Gastrocnemius medialis (tissue), 4 donors: ENCODE results near the gene MAGEB17. TPM values are rescaled to one million over a fixed set of nuclear protein-coding genes. Genes with fewer than 3 reads are reported as not detected.
"Not testable (repeated sequence)": the region's sequence is repeated elsewhere in the genome, so short reads cannot be mapped to it uniquely, and the experiment has no call there.

ENCODE experiments used
- ATAC-seq, 2 donors: fragments of 150-250 bp; one replicate each; pipeline ENCODE4 v1.9.1; 2016
- DNase-seq, 2 donors: peaks; one replicate each; pipeline ENCODE4 v3.0.0-alpha.2; 2019
- H3K27ac ChIP-seq, 4 donors: fragments of 200-600 bp; sonication (generic); 1 replicate in 1 of 4; 2 replicates in 3 of 4; pipeline ENCODE4 v1.5.1; 2016 to 2018; ENCODE audit warnings: mild to moderate bottlenecking in 2 of 4, moderate library complexity in 1 of 4
- H3K27me3 ChIP-seq, 3 donors: fragments of 200-600 bp; sonication (generic) in 2 of 3; 1 replicate in 1 of 3; 2 replicates in 2 of 3; pipeline versions ENCODE4 v1.5.1 to v1.6.0; 2016 to 2019; ENCODE audit warnings: mild to moderate bottlenecking in 1 of 3, moderate library complexity in 1 of 3
- H3K36me3 ChIP-seq, 2 donors: fragments of 200-600 bp; sonication (generic) in 1 of 2; one replicate each; pipeline ENCODE4 v1.5.1; 2017 to 2018
- H3K4me1 ChIP-seq, 2 donors: fragments of 200-600 bp; sonication (generic) in 1 of 2; one replicate each; pipeline ENCODE4 v1.5.1; 2016 to 2017; ENCODE audit warnings: mild to moderate bottlenecking in 2 of 2
- H3K4me3 ChIP-seq, 4 donors: fragments of 200-600 bp; sonication (generic) in 3 of 4; 1 replicate in 1 of 4; 2 replicates in 3 of 4; pipeline ENCODE4 v1.5.1; 2016 to 2019; ENCODE audit warnings: mild to moderate bottlenecking in 2 of 4
- H3K9me3 ChIP-seq, 3 donors: fragments of 200-600 bp; sonication (generic) in 2 of 3; 1 replicate in 1 of 3; 2 replicates in 2 of 3; pipeline ENCODE4 v1.5.1; 2016 to 2019
- CTCF ChIP-seq, 5 experiments: fragments of 450-650 bp in 3 of 5; fragments of 200-600 bp in 2 of 5; sonication (generic) in 2 of 5; IDR thresholded peaks in 4 of 5; conservative IDR thresholded peaks in 1 of 5; 1 replicate in 4 of 5; 2 replicates in 1 of 5; pipeline ENCODE4 v1.5.1; 2016 to 2019; ENCODE audit warnings: antibody characterized with exemption in 5 of 5, mild to moderate bottlenecking in 3 of 5, moderate library complexity in 3 of 5
- POLR2A ChIP-seq, 2 donors: fragments of 450-650 bp; IDR thresholded peaks; one replicate each; pipeline ENCODE4 v1.6.1; 2017; ENCODE audit warnings: antibody characterized with exemption in 2 of 2, mild to moderate bottlenecking in 2 of 2, moderate library complexity in 2 of 2
- in situ Hi-C, 4 donors: fragments of 200-750 bp; cut with MboI; loops; one replicate each; pipeline versions ENCODE4 v1.15.0 to v1.8.0; 2017; ENCODE audit warnings: low sequenced_read_pairs in 4 of 4
- intact Hi-C: fragments of 100-400 bp; cut with DNase I; formaldehyde crosslinking; loops from one replicate; pipeline ENCODE4 v1.15.1; 2023; ENCODE audit warnings: low total_unique reads
- total RNA-seq, 4 donors: library from RNA; depleted of rRNA; stranded (reverse); fragments of >200 nt; gene quantifications; one replicate each; pipeline versions ENCODE4 v1.1.0 to v1.2.3, GENCODE V29; 2016

MAGEB17 gene
- total RNA-seq, 4 donors from 2014 or later = not detected

- no peak for DNase-seq
- Histone ChIP-seq H3K4me1 (no peaks in the 10 kb centered on the region), H3K27me3 (no peaks in the 10 kb centered on the region), H3K4me3 (no peak overlapping the region), H3K27ac (no peak overlapping the region), H3K9me3 (no peaks in the 10 kb centered on the region), H3K36me3 (no peaks in the 10 kb centered on the region)
- intact Hi-C loops = no loop called here
- in situ Hi-C loops = no loop called here
- TF ChIP-seq POLR2A (IDR thresholded peaks at IDR 0.05) (no peak), CTCF (IDR thresholded peaks at IDR 0.05 in 4 of 5, conservative IDR thresholded peaks at IDR 0.05 in 1 of 5) (no peak)
- ATAC-seq = no peak
Observed at GRCh38 chrX:16145656-16146055, 21.6 kb upstream of the MAGEB17 start.

- Histone ChIP-seq H3K27ac (no peak overlapping the region), H3K9me3 (no peaks in the 10 kb centered on the region), H3K4me1 (no peaks in the 10 kb centered on the region), H3K4me3 (no peak overlapping the region), H3K27me3 (no peaks in the 10 kb centered on the region), H3K36me3 (no peaks in the 10 kb centered on the region)
- in situ Hi-C loops = no loop called here
- TF ChIP-seq CTCF (IDR thresholded peaks at IDR 0.05 in 4 of 5, conservative IDR thresholded peaks at IDR 0.05 in 1 of 5) = no peak
- TF ChIP-seq POLR2A (IDR thresholded peaks at IDR 0.05) = no peak
- no peak for DNase-seq
- ATAC-seq = no peak
- intact Hi-C loops = no loop called here
Observed at GRCh38 chrX:16148896-16149295, 18.4 kb upstream of the MAGEB17 start.

- no peak for ATAC-seq
- DNase-seq = no peak
- intact Hi-C loops (no loop called here), in situ Hi-C loops (no loop called here)
- Histone ChIP-seq H3K4me1 (no peaks in the 10 kb centered on the region), H3K27me3 (no peaks in the 10 kb centered on the region), H3K4me3 (no peak overlapping the region), H3K27ac (no peak overlapping the region), H3K9me3 (no peaks in the 10 kb centered on the region), H3K36me3 (no peaks in the 10 kb centered on the region)
- no peak for TF ChIP-seq CTCF (IDR thresholded peaks at IDR 0.05 in 4 of 5, conservative IDR thresholded peaks at IDR 0.05 in 1 of 5)
- no peak for TF ChIP-seq POLR2A (IDR thresholded peaks at IDR 0.05)
Observed at GRCh38 chrX:16155581-16156096, 11.6 kb upstream of the MAGEB17 start.

GRCh38 chrX:16156692-16157331, 10.5 kb upstream of the MAGEB17 start:
- no peak for TF ChIP-seq POLR2A (IDR thresholded peaks at IDR 0.05)
- TF ChIP-seq CTCF (IDR thresholded peaks at IDR 0.05 in 4 of 5, conservative IDR thresholded peaks at IDR 0.05 in 1 of 5) = no peak
- no peaks in the 10 kb centered on the region for H3K9me3 ChIP-seq
- no peak overlapping the region for H3K27ac ChIP-seq
- peaks cover 0 to 3% (median 0%) of the 10 kb centered on the region in 3 donors for H3K27me3 ChIP-seq
- H3K4me3 ChIP-seq = no peak overlapping the region
- ATAC-seq (no peak), DNase-seq (no peak)
- no peaks in the 10 kb centered on the region for H3K36me3 ChIP-seq
- in situ Hi-C loops = no loop called here
- intact Hi-C loops = no loop called here
- no peaks in the 10 kb centered on the region for H3K4me1 ChIP-seq

GRCh38 chrX:16160729-16161128, 6.6 kb upstream of the MAGEB17 start:
- no peak for DNase-seq
- no peaks in the 10 kb centered on the region for H3K36me3 ChIP-seq
- no peak for TF ChIP-seq CTCF (IDR thresholded peaks at IDR 0.05 in 4 of 5, conservative IDR thresholded peaks at IDR 0.05 in 1 of 5)
- no peak for TF ChIP-seq POLR2A (IDR thresholded peaks at IDR 0.05)
- no peak overlapping the region for H3K27ac ChIP-seq
- peaks cover 0 to 3% (median 0%) of the 10 kb centered on the region in 3 donors for H3K27me3 ChIP-seq
- ATAC-seq = no peak
- no peaks in the 10 kb centered on the region for H3K4me1 ChIP-seq
- intact Hi-C loops (no loop called here), in situ Hi-C loops (no loop called here)
- no peak overlapping the region for H3K4me3 ChIP-seq
- no peaks in the 10 kb centered on the region for H3K9me3 ChIP-seq

- H3K4me3 ChIP-seq, DNase-seq, intact Hi-C loops, H3K4me1 ChIP-seq, H3K27me3 ChIP-seq, in situ Hi-C loops, H3K9me3 ChIP-seq, H3K27ac ChIP-seq, ATAC-seq, H3K36me3 ChIP-seq: not testable (repeated sequence)
Observed at GRCh38 chrX:16161173-16161572, 6.1 kb upstream of the MAGEB17 start.
